IPS-18a (cell line): ENCODE results near the gene AMMECR1.

Experiments used
- H3K27ac ChIP-seq: one replicate; pipeline ENCODE4 v1.5.1; 2013; ENCODE audit warnings: low read length
- H3K27me3 ChIP-seq: one replicate; pipeline ENCODE4 v1.6.1; 2013; ENCODE audit warnings: mild to moderate bottlenecking, low read length; ENCODE audit not compliant: control insufficient read depth, insufficient read depth
- H3K36me3 ChIP-seq: one replicate; pipeline ENCODE4 v1.6.1; 2013; ENCODE audit warnings: low read depth, low read length; ENCODE audit not compliant: control insufficient read depth
- H3K4me1 ChIP-seq: one replicate; pipeline ENCODE4 v1.6.1; 2013; ENCODE audit warnings: low read depth, low read length; ENCODE audit not compliant: control insufficient read depth
- H3K4me3 ChIP-seq: one replicate; pipeline ENCODE4 v1.5.1; 2013; ENCODE audit warnings: low read length
- H3K9ac ChIP-seq: one replicate; pipeline ENCODE4 v1.6.1; 2013; ENCODE audit warnings: mild to moderate bottlenecking, low read length, moderate library complexity
- H3K9me3 ChIP-seq: one replicate; pipeline ENCODE4 v1.6.1; 2013; ENCODE audit warnings: low read depth, low read length; ENCODE audit not compliant: control insufficient read depth

Gene AMMECR1

GRCh38 chrX:110180176-110180927 is 137.5 kb downstream of the AMMECR1 start:
- Histone ChIP-seq H3K4me3 (no peak overlapping the region), H3K27me3 (no peaks in the 10 kb centered on the region), H3K9me3 (no peaks in the 10 kb centered on the region), H3K27ac (no peak overlapping the region), H3K36me3 (no peaks in the 10 kb centered on the region), H3K9ac (no peak overlapping the region), H3K4me1 (no peaks in the 10 kb centered on the region)

GRCh38 chrX:110178179-110178865 is 139.6 kb downstream of the AMMECR1 start:
- no peak overlapping the region for H3K27ac ChIP-seq
- H3K4me1 ChIP-seq, result no peaks in the 10 kb centered on the region
- H3K36me3 ChIP-seq, result no peaks in the 10 kb centered on the region
- H3K27me3 ChIP-seq, result no peaks in the 10 kb centered on the region
- no peak overlapping the region for H3K4me3 ChIP-seq
- H3K9me3 ChIP-seq, result no peaks in the 10 kb centered on the region
- H3K9ac ChIP-seq, result no peak overlapping the region

DNA sequence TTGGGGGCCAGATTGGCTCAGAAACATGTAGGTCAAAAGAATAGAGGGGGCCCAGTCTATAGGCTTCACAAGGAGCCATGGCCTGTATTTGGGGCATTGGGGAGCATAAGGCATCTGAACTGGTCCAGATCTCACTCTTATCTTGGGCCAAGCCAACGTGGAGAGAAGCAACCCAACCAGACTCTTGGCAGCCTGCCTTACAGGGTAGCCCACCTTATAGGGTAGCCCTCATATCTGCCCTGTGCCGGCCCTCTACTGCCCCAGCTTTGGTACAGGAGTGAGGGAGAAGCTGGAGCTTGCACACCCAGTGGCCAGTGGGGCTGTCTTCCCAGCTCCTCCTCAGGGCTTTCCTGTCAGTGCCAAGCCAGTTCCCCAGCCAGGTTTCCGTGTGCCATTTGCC is 142.2 kb downstream of the AMMECR1 start:
- no peaks in the 10 kb centered on the region for H3K4me1 ChIP-seq
- no peak overlapping the region for H3K4me3 ChIP-seq
- no peaks in the 10 kb centered on the region for H3K9me3 ChIP-seq
- no peak overlapping the region for H3K27ac ChIP-seq
- H3K36me3 ChIP-seq, result no peaks in the 10 kb centered on the region
- no peaks in the 10 kb centered on the region for H3K27me3 ChIP-seq
- H3K9ac ChIP-seq, result no peak overlapping the region

DNA sequence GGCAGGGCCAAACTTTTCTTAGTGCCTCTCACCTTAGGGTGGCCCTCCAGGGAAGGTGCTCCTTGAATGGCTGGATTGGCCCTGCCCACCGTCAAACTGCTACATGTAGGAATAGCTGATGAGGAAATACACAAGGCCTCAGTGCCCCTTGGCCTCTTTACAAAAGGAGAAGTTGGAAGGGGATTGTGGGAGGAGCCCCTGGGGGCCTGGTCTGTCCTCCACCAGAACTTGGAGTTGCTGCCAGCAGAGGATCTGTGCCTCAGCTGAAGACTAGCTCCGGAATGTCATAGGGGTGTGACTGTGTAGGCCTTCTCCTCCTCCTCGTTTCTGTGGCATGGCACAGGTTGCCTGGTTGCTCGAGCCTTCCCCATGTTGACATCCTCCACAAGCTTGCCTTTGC is 142.7 kb downstream of the AMMECR1 start:
- no peaks in the 10 kb centered on the region for H3K4me1 ChIP-seq

DNA sequence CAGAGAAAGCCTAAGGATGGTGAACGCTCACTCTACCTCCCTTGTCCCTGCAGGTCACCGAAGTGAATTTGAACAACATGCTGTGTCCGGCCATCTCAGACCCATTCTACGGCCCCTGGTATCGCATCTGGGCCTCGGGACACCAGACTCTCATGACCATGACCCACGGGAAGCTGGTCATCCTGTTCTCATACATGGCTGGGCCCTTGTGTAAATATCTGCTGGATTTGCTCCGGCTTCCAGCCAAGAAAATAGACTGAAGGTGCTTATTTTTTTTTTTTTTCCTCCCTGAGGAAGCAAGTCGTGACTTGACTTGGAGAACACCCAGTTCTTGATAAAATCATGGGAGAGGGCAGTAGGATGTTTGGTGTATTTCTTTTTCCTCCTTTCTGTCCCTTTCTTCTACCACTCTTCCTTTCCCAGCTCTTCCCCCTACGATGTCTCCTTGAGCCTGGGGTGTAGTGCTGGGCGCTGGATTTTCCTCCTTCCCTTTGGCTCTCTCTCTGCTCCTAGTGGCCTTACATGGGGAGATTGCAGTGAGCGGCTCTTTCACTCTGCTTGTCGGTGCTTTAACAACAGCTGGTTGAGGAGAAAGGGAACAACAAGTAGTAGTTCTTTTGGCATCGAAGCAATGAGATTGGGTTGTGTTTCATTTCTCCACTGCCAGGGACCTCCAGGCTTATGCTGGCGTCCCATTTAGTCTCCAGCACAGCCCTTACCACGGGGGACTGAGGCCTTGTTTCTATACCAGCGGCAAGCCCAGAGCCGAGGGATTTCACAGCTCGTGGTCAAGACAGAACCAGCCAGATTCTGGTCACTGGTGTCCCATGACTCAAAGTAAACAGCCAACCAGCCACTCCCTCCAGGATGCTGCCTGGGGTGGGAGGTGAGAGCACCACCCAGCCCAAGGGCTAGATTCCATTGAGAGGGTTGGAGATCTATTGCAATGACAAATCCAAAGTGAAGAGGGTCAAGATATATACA is 144.4 kb downstream of the AMMECR1 start:
- Histone ChIP-seq H3K9me3 (no peaks in the 10 kb centered on the region), H3K4me1 (no peaks in the 10 kb centered on the region), H3K27ac (no peak overlapping the region), H3K4me3 (no peak overlapping the region), H3K36me3 (no peaks in the 10 kb centered on the region), H3K27me3 (no peaks in the 10 kb centered on the region), H3K9ac (no peak overlapping the region)

More for the DNA sequence above, 142.7 kb downstream of the AMMECR1 start:
- Histone ChIP-seq H3K4me3 (no peak overlapping the region), H3K27me3 (no peaks in the 10 kb centered on the region), H3K27ac (no peak overlapping the region), H3K36me3 (no peaks in the 10 kb centered on the region), H3K9ac (no peak overlapping the region), H3K9me3 (no peaks in the 10 kb centered on the region)

GRCh38 chrX:110172215-110172614 is 145.7 kb downstream of the AMMECR1 start:
- H3K9ac ChIP-seq, result no peak overlapping the region
- H3K4me1 ChIP-seq, result no peaks in the 10 kb centered on the region
- H3K27ac ChIP-seq, result no peak overlapping the region
- H3K9me3 ChIP-seq, result no peaks in the 10 kb centered on the region
- H3K4me3 ChIP-seq, result no peak overlapping the region
- H3K36me3 ChIP-seq, result no peaks in the 10 kb centered on the region
- H3K27me3 ChIP-seq, result no peaks in the 10 kb centered on the region

- no peak overlapping the region for H3K9ac ChIP-seq
- no peaks in the 10 kb centered on the region for H3K4me1 ChIP-seq
- H3K27ac ChIP-seq, result no peak overlapping the region
- no peaks in the 10 kb centered on the region for H3K9me3 ChIP-seq
- H3K4me3 ChIP-seq, result no peak overlapping the region
- H3K27me3 ChIP-seq, result no peaks in the 10 kb centered on the region
- H3K36me3 ChIP-seq, result no peaks in the 10 kb centered on the region
Measured at GRCh38 chrX:110171442-110171841, 146.4 kb downstream of the AMMECR1 start.

DNA sequence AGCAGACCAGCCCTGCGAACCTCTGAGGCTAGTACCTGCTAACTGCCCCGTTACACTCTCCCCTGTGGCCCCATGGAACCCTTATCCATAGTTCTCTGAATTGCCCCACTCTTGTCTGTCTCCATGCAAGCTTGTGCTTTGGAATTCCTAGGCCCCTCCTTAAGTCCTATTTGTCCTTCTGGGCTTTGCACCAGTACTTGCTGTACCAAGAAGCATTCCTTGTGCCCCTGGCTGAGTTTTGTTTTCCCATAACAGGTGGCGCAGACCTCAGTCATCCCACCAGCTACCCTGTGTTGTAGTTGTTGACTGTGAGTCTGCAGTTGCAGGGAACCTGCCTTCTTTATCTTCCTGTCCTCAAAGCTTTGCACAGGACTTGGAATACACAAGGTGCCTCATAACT is 147.9 kb downstream of the AMMECR1 start:
- H3K27me3 ChIP-seq, result no peaks in the 10 kb centered on the region
- no peak overlapping the region for H3K9ac ChIP-seq
- no peak overlapping the region for H3K4me3 ChIP-seq
- H3K27ac ChIP-seq, result no peak overlapping the region
- no peaks in the 10 kb centered on the region for H3K9me3 ChIP-seq
- no peaks in the 10 kb centered on the region for H3K4me1 ChIP-seq
- no peaks in the 10 kb centered on the region for H3K36me3 ChIP-seq

DNA sequence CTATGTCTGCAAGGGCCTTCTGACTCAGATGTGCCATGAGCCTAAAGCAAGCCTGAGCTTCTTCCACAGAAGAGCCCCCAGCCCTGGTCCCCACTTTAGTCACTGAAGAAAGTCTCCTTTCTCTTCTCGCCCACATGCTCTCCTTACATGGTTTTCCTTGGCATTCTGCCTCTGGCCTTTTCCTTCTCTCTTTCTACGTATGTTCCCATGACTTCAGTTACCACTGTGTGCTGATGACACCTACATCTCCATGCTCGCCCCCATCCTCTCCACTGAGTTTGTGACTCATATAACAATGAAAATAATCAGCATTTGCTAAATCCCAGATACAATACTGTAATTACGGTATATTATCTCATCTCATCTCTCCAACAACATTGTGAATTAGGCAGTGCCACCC is 149.3 kb downstream of the AMMECR1 start:
- H3K36me3 ChIP-seq, result no peaks in the 10 kb centered on the region
- no peaks in the 10 kb centered on the region for H3K4me1 ChIP-seq
- H3K9me3 ChIP-seq, result no peaks in the 10 kb centered on the region
- H3K27me3 ChIP-seq, result no peaks in the 10 kb centered on the region
- no peak overlapping the region for H3K27ac ChIP-seq
- H3K9ac ChIP-seq, result no peak overlapping the region
- no peak overlapping the region for H3K4me3 ChIP-seq

GRCh38 chrX:110167952-110168451 is 149.9 kb downstream of the AMMECR1 start:
- Histone ChIP-seq H3K9ac (no peak overlapping the region), H3K27me3 (no peaks in the 10 kb centered on the region), H3K27ac (no peak overlapping the region), H3K4me1 (no peaks in the 10 kb centered on the region), H3K36me3 (no peaks in the 10 kb centered on the region), H3K9me3 (no peaks in the 10 kb centered on the region), H3K4me3 (no peak overlapping the region)

GRCh38 chrX:110163488-110163887 is 154.4 kb downstream of the AMMECR1 start:
- H3K27me3 ChIP-seq, result no peaks in the 10 kb centered on the region
- no peaks in the 10 kb centered on the region for H3K36me3 ChIP-seq
- no peaks in the 10 kb centered on the region for H3K9me3 ChIP-seq
- no peak overlapping the region for H3K4me3 ChIP-seq
- H3K4me1 ChIP-seq, result peaks cover 4% of the 10 kb centered on the region
- H3K27ac ChIP-seq, result no peak overlapping the region
- no peak overlapping the region for H3K9ac ChIP-seq
